A673 (cell line): ENCODE measurements around the gene GSTA2. TPM values are rescaled to one million over a fixed set of nuclear protein-coding genes. Genes with fewer than 3 reads are reported as not detected.
"Not testable (repeated sequence)": the region's sequence is repeated elsewhere in the genome, so short reads cannot be mapped to it uniquely, and the experiment has no call there.

ENCODE experiments used
- Bru-seq: library from RNA; stranded (reverse); fragments of 400-500 nt; gene quantifications from one replicate; lab custom pipeline; 2021; lab: Mats Ljungman, UMichigan
- BruChase-seq, 2 experiments: library from RNA; stranded (reverse); fragments of 400-500 nt; gene quantifications; one replicate each; lab custom pipeline; 2021; lab: Mats Ljungman, UMichigan
- BruUV-seq: library from RNA; stranded (reverse); fragments of 400-500 nt; replicated peaks from 2 replicates; lab custom pipeline; 2021; lab: Mats Ljungman, UMichigan
- CTCF ChIA-PET: fragments of 300-600 bp; sonication (Branson Sonifier 250); formaldehyde crosslinking; loops from one replicate; lab custom pipeline; 2022; ENCODE audit warnings: antibody characterized with exemption; lab: Charles Lee
- POLR2A ChIA-PET: fragments of 300-600 bp; sonication (Branson Sonifier 250); formaldehyde crosslinking; loops from one replicate; lab custom pipeline; 2022; ENCODE audit warnings: antibody characterized with exemption; ENCODE audit not compliant: low non-redundant PET; lab: Charles Lee
- DNase-seq: peaks from one replicate; pipeline ENCODE4 v3.0.0-alpha.2; 2015; ENCODE audit warnings: low spot score
- H3K27ac ChIP-seq: fragments of 200-600 bp; sonication (generic); 2 replicates; pipeline ENCODE4 v1.5.1; 2016; ENCODE audit warnings: mixed run types, low read depth, mild to moderate bottlenecking, mixed read lengths, antibody characterized with exemption, low read length; ENCODE audit not compliant: poor library complexity, severe bottlenecking
- H3K27me3 ChIP-seq: fragments of 200-600 bp; sonication (generic); replicated peaks from 2 replicates; pipeline ENCODE4 v1.6.1; 2017; ENCODE audit warnings: mixed run types, low read depth, mild to moderate bottlenecking, mixed read lengths, antibody characterized with exemption, low read length; ENCODE audit not compliant: insufficient read depth, poor library complexity
- H3K36me3 ChIP-seq: fragments of 200-600 bp; sonication (generic); 2 replicates; pipeline ENCODE4 v1.6.1; 2016; ENCODE audit warnings: mixed run types, mild to moderate bottlenecking, mixed read lengths, antibody characterized with exemption, low read length; ENCODE audit not compliant: insufficient read depth, poor library complexity, severe bottlenecking
- H3K4me1 ChIP-seq: fragments of 200-600 bp; sonication (generic); 2 replicates; pipeline ENCODE4 v1.6.1; 2017; ENCODE audit warnings: mixed run types, mild to moderate bottlenecking, mixed read lengths, antibody characterized with exemption, low read length; ENCODE audit not compliant: insufficient read depth, poor library complexity, severe bottlenecking
- H3K4me3 ChIP-seq: fragments of 200-600 bp; sonication (generic); 2 replicates; pipeline ENCODE4 v1.5.1; 2016; ENCODE audit warnings: low read depth, mixed run types, mild to moderate bottlenecking, mixed read lengths, low read length; ENCODE audit not compliant: poor library complexity, severe bottlenecking
- H3K9me3 ChIP-seq: fragments of 200-600 bp; sonication (generic); 2 replicates; pipeline ENCODE4 v1.6.1; 2016; ENCODE audit warnings: mixed run types, low read depth, mild to moderate bottlenecking, mixed read lengths, antibody characterized with exemption, low read length; ENCODE audit not compliant: poor library complexity, severe bottlenecking
- EZH2 ChIP-seq: fragments of 200-600 bp; sonication (generic); IDR thresholded peaks from 2 replicates; pipeline ENCODE4 v1.6.1; 2017; ENCODE audit warnings: borderline replicate concordance, low read depth, mild to moderate bottlenecking, mixed read lengths, antibody characterized with exemption, low read length; ENCODE audit not compliant: poor library complexity, severe bottlenecking
- intact Hi-C: fragments of 100-400 bp; cut with micrococcal nuclease; formaldehyde crosslinking; loops from one replicate; pipeline ENCODE4 v1.10.0; 2022; ENCODE audit not compliant: unreplicated experiment
- long read RNA-seq: library from polyadenylated mRNA; stranded (forward); transcript quantifications from one replicate; pipeline ENCODE4 v2.0.0, GENCODE V29; 2022
- total RNA-seq: library from RNA; stranded (reverse); gene quantifications from 2 replicates; pipeline ENCODE4 v1.2.3, GENCODE V29; 2021
- TF ChIP-seq, protein P1 (sequence below): fragments of 300-800, 200-600 bp; sonication (generic); conservative IDR thresholded peaks from 2 replicates; pipeline ENCODE4 v1.5.1; 2017; ENCODE audit warnings: low read depth, mild to moderate bottlenecking, antibody characterized with exemption, low read length, moderate library complexity, mixed read lengths

GSTA2 gene
- total RNA-seq (not detected in 2 replicates), Bru-seq, nascent RNA (not detected), BruChase-seq, experiment 1, labeled RNA remaining after a 2-hour chase (not detected), BruChase-seq, experiment 2, labeled RNA remaining after a 6-hour chase (not detected)
- long read RNA-seq = 0 reads

DNA sequence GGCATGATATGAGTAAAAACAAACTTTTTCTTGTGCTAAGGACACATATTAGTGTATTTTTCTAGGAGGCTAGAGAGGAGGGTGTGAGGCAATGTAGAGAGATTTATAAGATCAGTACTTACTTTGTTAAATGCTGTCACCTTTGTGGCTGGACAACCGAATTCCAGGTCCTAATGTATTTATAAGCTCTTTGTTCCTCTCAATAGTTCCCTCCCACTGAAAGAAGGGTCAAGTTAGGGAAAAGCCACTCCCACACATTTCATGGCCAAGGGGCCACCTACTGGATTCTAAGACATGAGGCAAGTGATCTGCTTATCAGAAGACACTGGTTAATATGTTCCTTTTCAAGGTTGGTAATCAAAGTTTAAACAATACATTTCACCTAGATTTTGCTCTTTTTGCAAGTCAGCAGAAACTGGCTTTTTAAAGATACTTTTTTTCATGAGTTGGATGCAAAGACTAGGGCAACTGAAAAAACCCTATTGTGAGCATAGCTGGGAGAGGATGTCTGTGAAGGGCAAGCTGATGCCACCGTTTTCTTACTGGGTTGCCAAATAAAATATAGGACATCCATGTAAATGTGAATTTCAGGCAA is at the start of gene GSTA2:
TSS of gene GSTA2 (minus strand) at position 154 of the 595 bp plus-strand sequence. CDS start 5,528 bp downstream, outside the sequence.
- not testable (repeated sequence) for DNase-seq, BruUV-seq
- CTCF ChIA-PET = interaction anchor here (0.6 kb wide), 1 partner anchor 454 kb away, joined by 3 read pairs; no protein-coding TSS in a partner anchor

DNA sequence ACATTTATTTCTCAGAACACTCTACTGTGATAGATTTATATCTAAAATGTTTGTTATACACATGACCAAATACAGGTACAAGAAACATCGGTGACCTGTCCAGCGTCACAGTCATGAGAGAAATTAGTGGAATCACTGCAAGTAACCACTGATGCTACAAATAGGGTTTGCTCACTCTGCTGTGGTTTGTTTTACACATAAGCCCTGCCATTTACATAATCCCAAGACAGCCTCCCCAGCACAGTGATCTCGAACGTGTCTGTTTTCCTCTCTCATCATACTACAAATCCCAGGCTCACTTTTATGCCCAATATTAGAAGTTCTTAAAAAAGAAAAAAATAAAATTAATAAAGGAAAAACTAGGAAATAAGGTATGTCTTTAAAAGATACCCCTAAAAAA is 46.5 kb upstream of the GSTA2 start:
- H3K4me1 ChIP-seq, intact Hi-C loops, POLR2A ChIA-PET, H3K9me3 ChIP-seq, DNase-seq, H3K4me3 ChIP-seq, H3K27ac ChIP-seq, H3K27me3 ChIP-seq, CTCF ChIA-PET, H3K36me3 ChIP-seq, BruUV-seq: not testable (repeated sequence)

More for the DNA sequence above, at the start of gene GSTA2:
- H3K36me3 ChIP-seq, POLR2A ChIA-PET, intact Hi-C loops, H3K27ac ChIP-seq, H3K4me3 ChIP-seq, H3K4me1 ChIP-seq, H3K9me3 ChIP-seq, H3K27me3 ChIP-seq: not testable (repeated sequence)

DNA sequence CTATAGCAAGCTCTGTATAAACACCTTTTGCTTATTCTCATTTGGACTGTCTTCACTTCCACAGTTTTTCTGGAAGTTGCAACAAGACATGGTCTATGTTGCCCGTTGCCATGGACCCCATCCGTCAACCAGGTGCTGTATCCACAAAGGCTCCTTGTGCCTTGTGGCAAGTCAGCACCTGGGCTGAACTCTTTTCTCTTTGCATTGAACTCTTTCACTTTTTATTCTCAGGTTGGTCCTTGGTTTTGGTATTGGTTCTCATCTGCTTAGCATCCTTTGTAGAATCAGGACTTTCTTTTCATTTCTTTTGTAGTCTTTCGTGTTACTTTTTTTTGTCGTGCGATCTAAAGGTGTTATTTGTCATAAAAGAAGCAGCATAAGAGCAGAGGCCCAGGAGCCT is 45.4 kb upstream of the GSTA2 start:
- H3K36me3 ChIP-seq = no peaks in the 10 kb centered on the region
- DNase-seq = no peak
- H3K27me3 ChIP-seq = no peaks in the 10 kb centered on the region
- ChIA-PET CTCF (no interaction called here), POLR2A (no interaction called here)
- H3K4me1 ChIP-seq = no peaks in the 10 kb centered on the region
- BruUV-seq = no TSS peak
- H3K4me3 ChIP-seq = no peak overlapping the region
- no peaks in the 10 kb centered on the region for H3K9me3 ChIP-seq
- intact Hi-C loops = no loop called here
- H3K27ac ChIP-seq = no peak overlapping the region
- TF ChIP-seq, protein P1, sequence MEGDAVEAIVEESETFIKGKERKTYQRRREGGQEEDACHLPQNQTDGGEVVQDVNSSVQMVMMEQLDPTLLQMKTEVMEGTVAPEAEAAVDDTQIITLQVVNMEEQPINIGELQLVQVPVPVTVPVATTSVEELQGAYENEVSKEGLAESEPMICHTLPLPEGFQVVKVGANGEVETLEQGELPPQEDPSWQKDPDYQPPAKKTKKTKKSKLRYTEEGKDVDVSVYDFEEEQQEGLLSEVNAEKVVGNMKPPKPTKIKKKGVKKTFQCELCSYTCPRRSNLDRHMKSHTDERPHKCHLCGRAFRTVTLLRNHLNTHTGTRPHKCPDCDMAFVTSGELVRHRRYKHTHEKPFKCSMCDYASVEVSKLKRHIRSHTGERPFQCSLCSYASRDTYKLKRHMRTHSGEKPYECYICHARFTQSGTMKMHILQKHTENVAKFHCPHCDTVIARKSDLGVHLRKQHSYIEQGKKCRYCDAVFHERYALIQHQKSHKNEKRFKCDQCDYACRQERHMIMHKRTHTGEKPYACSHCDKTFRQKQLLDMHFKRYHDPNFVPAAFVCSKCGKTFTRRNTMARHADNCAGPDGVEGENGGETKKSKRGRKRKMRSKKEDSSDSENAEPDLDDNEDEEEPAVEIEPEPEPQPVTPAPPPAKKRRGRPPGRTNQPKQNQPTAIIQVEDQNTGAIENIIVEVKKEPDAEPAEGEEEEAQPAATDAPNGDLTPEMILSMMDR = no peak
- no peak for TF ChIP-seq EZH2

DNA sequence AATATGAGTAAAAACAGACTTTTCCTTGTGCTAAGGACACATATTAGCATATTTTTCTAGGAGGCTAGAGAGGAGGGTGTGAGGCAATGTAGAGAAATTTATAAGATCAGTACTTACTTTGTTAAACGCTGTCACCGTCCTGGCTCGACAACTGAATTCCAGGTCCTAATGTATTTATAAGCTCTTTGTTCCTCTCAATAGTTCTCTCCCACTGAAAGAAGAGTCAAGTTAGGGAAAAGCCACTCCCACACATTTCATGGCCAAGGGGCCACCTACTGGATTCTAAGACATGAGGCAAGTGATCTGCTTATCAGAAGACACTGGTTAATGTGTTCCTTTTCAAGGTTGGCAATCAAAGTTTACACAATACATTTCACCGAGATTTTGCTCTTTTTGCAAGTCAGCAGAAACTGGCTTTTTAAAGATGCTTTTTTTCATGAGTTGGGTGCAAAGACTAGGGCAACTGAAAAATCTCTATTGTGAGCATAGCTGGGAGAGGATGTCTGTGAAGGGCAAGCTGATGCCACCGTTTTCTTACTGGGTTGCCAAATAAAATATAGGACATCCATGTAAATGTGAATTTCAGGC is 40.5 kb upstream of the GSTA2 start, which contains the start of gene GSTA1:
TSS of gene GSTA1 (minus strand) at position 149 of the 588 bp plus-strand sequence. CDS start 4,549 bp downstream, outside the sequence.
- POLR2A ChIA-PET, H3K27ac ChIP-seq, H3K4me1 ChIP-seq, H3K9me3 ChIP-seq, CTCF ChIA-PET, DNase-seq, H3K27me3 ChIP-seq, BruUV-seq, intact Hi-C loops, H3K36me3 ChIP-seq, H3K4me3 ChIP-seq: not testable (repeated sequence)
